NCI-H2171 treated with DMSO at 0.1 percent for 48 hours (cell line): ENCODE results near the gene MED27.
A peak's percentile ranks its signal among the peaks of the same experiment; 100 is the strongest.

Experiments
- DNase-seq: peaks from one replicate; lab custom pipeline; 2025; lab: John Stamatoyannopoulos, UW

Gene MED27

GRCh38 chr9:131854334-131854733 lies 225.3 kb downstream of the MED27 start:
- peak; percentile 83 for DNase-seq

GRCh38 chr9:131853434-131853833 lies 226.2 kb downstream of the MED27 start:
- DNase-seq = no peak

GRCh38 chr9:131851414-131851813 lies 228.3 kb downstream of the MED27 start:
- DNase-seq = peak; percentile 69

GRCh38 chr9:131849391-131849790 lies 230.3 kb downstream of the MED27 start:
- no peak for DNase-seq

- DNase-seq = no peak
Observed at GRCh38 chr9:131848570-131849160, 231.0 kb downstream of the MED27 start.

- DNase-seq = no peak
Observed at GRCh38 chr9:131847665-131848354, 231.9 kb downstream of the MED27 start.

GRCh38 chr9:131845305-131846298 lies 234.1 kb downstream of the MED27 start:
- DNase-seq = no peak

GRCh38 chr9:131844745-131845118 lies 234.9 kb downstream of the MED27 start:
- no peak for DNase-seq

GRCh38 chr9:131843989-131844744 lies 235.5 kb downstream of the MED27 start:
- no peak for DNase-seq

- no peak for DNase-seq
Observed at GRCh38 chr9:131841765-131842318, 237.8 kb downstream of the MED27 start.

- no peak for DNase-seq
Observed at GRCh38 chr9:131840751-131841702, 238.6 kb downstream of the MED27 start.

- DNase-seq = no peak
Observed at GRCh38 chr9:131840220-131840619, 239.4 kb downstream of the MED27 start.

- DNase-seq = no peak
Observed at GRCh38 chr9:131839281-131840084, 240.2 kb downstream of the MED27 start.

- no peak for DNase-seq
Observed at GRCh38 chr9:131838530-131839280, 241.0 kb downstream of the MED27 start.

- DNase-seq = no peak
Observed at GRCh38 chr9:131837836-131838235, 241.8 kb downstream of the MED27 start.

GRCh38 chr9:131837316-131837715 lies 242.4 kb downstream of the MED27 start:
- DNase-seq = peak; percentile 37

- no peak for DNase-seq
Observed at GRCh38 chr9:131836607-131837315, 242.9 kb downstream of the MED27 start.

- DNase-seq = no peak
Observed at GRCh38 chr9:131836021-131836420, 243.6 kb downstream of the MED27 start.
